Measurements from ENCODE around the gene GGT6. TPM values are rescaled to one million over a fixed set of nuclear protein-coding genes. Genes with fewer than 3 reads are reported as not detected.

The GGT6 gene
- total RNA-seq, 1 experiment from 2014 or later: 3.7 TPM

DNA sequence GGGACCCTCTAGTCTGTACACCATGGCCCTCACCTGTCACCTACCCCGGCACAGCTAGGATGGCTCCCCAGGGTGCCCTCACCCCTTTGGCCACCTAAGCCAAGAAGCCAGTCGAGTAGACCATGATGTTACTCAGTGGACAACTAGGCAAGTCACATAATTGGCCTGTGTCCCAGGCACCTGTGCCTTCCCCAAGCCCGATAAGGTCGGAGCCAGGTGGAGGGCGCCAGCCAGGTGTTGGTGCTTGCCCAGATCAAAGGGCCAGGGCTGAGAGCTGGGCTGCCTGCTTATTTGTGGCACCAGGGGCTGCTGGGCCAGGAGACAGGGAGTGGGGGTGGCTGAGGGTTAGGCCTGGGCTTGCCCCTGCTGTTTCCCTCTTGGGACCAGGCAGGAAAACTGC, 44.9 kb downstream of the GGT6 start:
- Histone ChIP-seq H3K36me3 (ENCODE audit: low read depth) (no peaks in the 10 kb centered on the region), H3K9me3 (ENCODE audit: insufficient read depth, low read depth) (no peaks in the 10 kb centered on the region), H3F3A (ENCODE audit: insufficient read depth, low read depth) (peaks cover 63% of the 10 kb centered on the region), H3K9me2 (ENCODE audit: insufficient read depth) (no peaks in the 10 kb centered on the region), H3K4me3 (no peak overlapping the region), H4K20me1 (ENCODE audit: insufficient read depth) (no peaks in the 10 kb centered on the region), H2AFZ (no peak overlapping the region), H3K4me1 (replicated peaks; ENCODE audit: insufficient read depth) (peaks cover 88% of the 10 kb centered on the region), H3K27ac (peak overlapping the region; percentile 100), H3K79me2 (ENCODE audit: low read depth) (peaks cover 73% of the 10 kb centered on the region), H3K4me2 (peak overlapping the region; percentile 96), H3K27me3 (ENCODE audit: insufficient read depth, low read depth) (no peaks in the 10 kb centered on the region)
- no peak for TF ChIP-seq EZH2 (IDR thresholded peaks at IDR 0.05; ENCODE audit: low read depth)
- no peak for TF ChIP-seq CTCF (conservative IDR thresholded peaks at IDR 0.05)
- CTCF ChIA-PET: no interaction called here
- intact Hi-C loops (cut with micrococcal nuclease; ENCODE audit: unreplicated experiment): loop anchor here (2.0 kb wide), 1 partner anchor 39 kb away; the partner anchor contains the start of gene MYBBP1A
- no TSS peak for BruUV-seq (replicated peaks)
- peak; percentile 88 to 96 for DNase-seq
- POLR2A ChIA-PET (ENCODE audit: unreplicated experiment): no interaction called here

GRCh38 chr17:4514779-4515178, 45.6 kb downstream of the GGT6 start:
- no peaks in the 10 kb centered on the region for H4K20me1 ChIP-seq (ENCODE audit: insufficient read depth)
- H3F3A ChIP-seq (ENCODE audit: insufficient read depth, low read depth): peaks cover 61% of the 10 kb centered on the region
- H3K27ac ChIP-seq: peak overlapping the region; percentile 100
- peak overlapping the region; percentile 96 for H3K4me2 ChIP-seq
- H3K36me3 ChIP-seq (ENCODE audit: low read depth): no peaks in the 10 kb centered on the region
- 0 out of 2 replicates have a peak overlapping the region, but pooled peaks have one; percentile 40 for H2AFZ ChIP-seq
- no peaks in the 10 kb centered on the region for H3K27me3 ChIP-seq (ENCODE audit: insufficient read depth, low read depth)
- peaks cover 81% of the 10 kb centered on the region for H3K79me2 ChIP-seq (ENCODE audit: low read depth)
- DNase-seq: no peak
- H3K4me1 ChIP-seq (replicated peaks; ENCODE audit: insufficient read depth): peaks cover 86% of the 10 kb centered on the region
- TF ChIP-seq EZH2 (IDR thresholded peaks at IDR 0.05; ENCODE audit: low read depth) (no peak), CTCF (conservative IDR thresholded peaks at IDR 0.05) (no peak)
- no peaks in the 10 kb centered on the region for H3K9me2 ChIP-seq (ENCODE audit: insufficient read depth)
- H3K4me3 ChIP-seq: peak overlapping the region; percentile 47; the same call in 1 of the 2 replicates
- CTCF ChIA-PET: interaction anchor here (1.8 kb wide), 1 partner anchor 93 kb away, joined by 13 read pairs; no protein-coding TSS in a partner anchor
- POLR2A ChIA-PET (ENCODE audit: unreplicated experiment): interaction anchor here (0.5 to 0.6 kb wide), 3 partner anchors 10 to 567 kb away, joined by 3 to 6 read pairs (median 4); partner anchors contain the start of gene CYB5D2
- no peaks in the 10 kb centered on the region for H3K9me3 ChIP-seq (ENCODE audit: insufficient read depth, low read depth)
- intact Hi-C loops (cut with micrococcal nuclease; ENCODE audit: unreplicated experiment): loop anchor here (1.0 to 2.0 kb wide), 2 partner anchors 40 to 51 kb away; partner anchors contain the start of gene MYBBP1A
- BruUV-seq (replicated peaks): no TSS peak

- Histone ChIP-seq H3K9me3 (ENCODE audit: insufficient read depth, low read depth) (no peaks in the 10 kb centered on the region), H3K36me3 (ENCODE audit: low read depth) (no peaks in the 10 kb centered on the region), H4K20me1 (ENCODE audit: insufficient read depth) (no peaks in the 10 kb centered on the region), H3K27ac (peak overlapping the region; percentile 100), H2AFZ (0 out of 2 replicates have a peak overlapping the region, but pooled peaks have one; percentile 40), H3K27me3 (ENCODE audit: insufficient read depth, low read depth) (no peaks in the 10 kb centered on the region), H3K4me2 (peak overlapping the region; percentile 96), H3K9me2 (ENCODE audit: insufficient read depth) (no peaks in the 10 kb centered on the region), H3K4me1 (replicated peaks; ENCODE audit: insufficient read depth) (peaks cover 81% of the 10 kb centered on the region), H3K4me3 (peak overlapping the region; percentile 47; the same call in 1 of the 2 replicates), H3K79me2 (ENCODE audit: low read depth) (peaks cover 86% of the 10 kb centered on the region), H3F3A (ENCODE audit: insufficient read depth, low read depth) (peaks cover 61% of the 10 kb centered on the region)
- CTCF ChIA-PET: interaction anchor here (0.7 to 1.8 kb wide), 4 partner anchors 9 to 100 kb away, joined by 3 to 13 read pairs (median 3); no protein-coding TSS in a partner anchor
- POLR2A ChIA-PET (ENCODE audit: unreplicated experiment): interaction anchor here (0.5 to 1.1 kb wide), 7 partner anchors 9 to 566 kb away, joined by 3 to 6 read pairs (median 4); partner anchors contain the start of gene CYB5D2
- no TSS peak for BruUV-seq (replicated peaks)
- peak; percentile 92 to 93 for DNase-seq
- no peak for TF ChIP-seq EZH2 (IDR thresholded peaks at IDR 0.05; ENCODE audit: low read depth)
- TF ChIP-seq CTCF (conservative IDR thresholded peaks at IDR 0.05): no peak
- intact Hi-C loops (cut with micrococcal nuclease; ENCODE audit: unreplicated experiment): loop anchor here (1.0 to 2.0 kb wide), 2 partner anchors 41 to 51 kb away; partner anchors contain the start of gene MYBBP1A
Observed at GRCh38 chr17:4514206-4514605, 46.2 kb downstream of the GGT6 start.
